ENCODE measurements around the gene KIAA1328. TPM values are rescaled to one million over a fixed set of nuclear protein-coding genes. Genes with fewer than 3 reads are reported as not detected.
A peak's percentile ranks its signal among the peaks of the same experiment; 100 is the strongest.

Gene KIAA1328
- total RNA-seq, 1 donor from 2014 or later: 11.6 TPM

DNA sequence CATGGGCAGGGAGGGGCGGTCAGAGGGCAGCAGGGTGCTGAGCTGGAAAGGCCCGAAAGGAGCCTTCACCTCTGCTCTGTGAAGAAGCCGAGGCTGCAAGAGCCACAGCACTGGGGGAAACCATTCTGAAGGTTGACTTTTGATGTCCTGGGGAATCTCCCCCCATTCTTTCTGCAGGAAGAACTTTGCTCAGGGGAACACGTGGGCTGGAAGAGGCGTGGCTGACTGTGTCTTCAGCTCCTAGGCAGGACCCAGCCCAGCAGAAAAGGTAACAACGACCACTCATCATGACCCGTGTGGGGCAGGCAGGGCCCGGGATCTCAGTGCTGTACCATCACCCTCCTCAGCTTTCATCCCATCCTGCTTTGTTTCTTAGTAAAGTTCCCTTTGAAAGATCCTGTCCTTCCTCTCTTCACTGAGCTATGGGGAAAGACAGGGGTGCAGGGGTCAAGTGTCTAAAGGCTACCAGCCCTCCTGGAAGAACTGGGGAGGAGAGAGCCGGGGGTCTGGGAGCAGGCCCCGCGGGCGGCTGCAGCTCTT, 424.0 kb downstream of the KIAA1328 start:
- no peak overlapping the region for H3K27ac Mint-ChIP-seq
- H3K4me1 Mint-ChIP-seq (ENCODE audit: unreplicated experiment): peaks cover 10% of the 10 kb centered on the region
- H3K4me3 Mint-ChIP-seq: peak overlapping the region; percentile 76
- no peaks in the 10 kb centered on the region for H3K9me3 Mint-ChIP-seq
- peaks cover 57% of the 10 kb centered on the region for H3K27me3 Mint-ChIP-seq
- TF ChIP-seq CTCF (conservative IDR thresholded peaks at IDR 0.05): no peak
- no peak for DNase-seq (ENCODE audit: extremely low spot score, unreplicated experiment)
- H3K36me3 Mint-ChIP-seq: no peaks in the 10 kb centered on the region

DNA sequence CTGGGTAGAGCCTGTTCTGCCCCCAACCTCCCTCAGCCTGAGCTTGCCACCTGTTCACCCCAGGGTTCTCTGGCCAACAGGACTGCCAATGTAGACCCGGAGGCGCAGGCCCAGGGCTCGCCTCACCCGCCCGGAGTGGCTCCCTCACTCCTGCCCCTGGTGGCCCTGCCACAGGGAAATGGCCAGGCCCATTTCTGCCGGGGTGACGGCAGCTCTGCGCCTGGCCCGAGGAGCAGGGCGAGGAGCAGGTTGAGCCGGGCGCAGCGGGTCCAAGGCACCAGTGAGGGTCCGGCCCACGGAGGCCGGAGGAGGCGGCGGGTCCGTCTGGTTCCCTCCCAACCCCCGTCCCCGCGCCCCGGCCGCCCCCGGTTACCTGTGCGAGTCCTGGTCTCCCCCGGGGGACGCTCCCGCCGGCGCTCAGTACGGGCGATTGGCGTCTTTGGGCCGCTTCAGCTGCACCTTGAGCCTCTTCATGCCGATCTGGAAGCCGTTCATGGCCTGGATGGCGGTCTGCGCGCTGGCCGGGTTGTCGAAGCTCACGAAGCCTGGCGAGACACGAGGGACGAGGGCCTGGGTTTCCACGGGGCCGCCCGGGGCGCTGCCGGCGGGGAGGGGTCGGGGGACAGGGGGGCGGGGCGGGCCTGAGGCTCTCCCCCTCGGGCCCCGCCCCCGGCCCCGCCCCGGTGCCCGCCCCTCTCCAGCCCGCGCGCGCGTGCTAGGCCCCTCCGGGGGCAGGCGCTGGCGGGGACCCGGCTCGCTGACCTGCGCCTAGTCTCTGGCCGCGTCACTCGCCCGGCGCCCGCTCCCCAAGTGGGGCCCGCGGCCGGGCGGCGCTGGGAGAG, 424.7 kb downstream of the KIAA1328 start:
- Mint-ChIP-seq H3K4me1 (ENCODE audit: unreplicated experiment) (peaks cover 10% of the 10 kb centered on the region), H3K4me3 (peak overlapping the region; percentile 80), H3K27me3 (peaks cover 62% of the 10 kb centered on the region), H3K27ac (no peak overlapping the region), H3K36me3 (no peaks in the 10 kb centered on the region), H3K9me3 (no peaks in the 10 kb centered on the region)
- no peak for DNase-seq (ENCODE audit: extremely low spot score, unreplicated experiment)
- peak; percentile 25 for TF ChIP-seq CTCF (conservative IDR thresholded peaks at IDR 0.05)

GRCh38 chr18:37254236-37254754, 425.4 kb downstream of the KIAA1328 start:
- Mint-ChIP-seq H3K4me1 (ENCODE audit: unreplicated experiment) (peaks cover 10% of the 10 kb centered on the region), H3K36me3 (no peaks in the 10 kb centered on the region), H3K27me3 (peaks cover 65% of the 10 kb centered on the region), H3K9me3 (no peaks in the 10 kb centered on the region), H3K4me3 (peak overlapping the region; percentile 81), H3K27ac (no peak overlapping the region)
- no peak for TF ChIP-seq CTCF (conservative IDR thresholded peaks at IDR 0.05)
- no peak for DNase-seq (ENCODE audit: extremely low spot score, unreplicated experiment)

DNA sequence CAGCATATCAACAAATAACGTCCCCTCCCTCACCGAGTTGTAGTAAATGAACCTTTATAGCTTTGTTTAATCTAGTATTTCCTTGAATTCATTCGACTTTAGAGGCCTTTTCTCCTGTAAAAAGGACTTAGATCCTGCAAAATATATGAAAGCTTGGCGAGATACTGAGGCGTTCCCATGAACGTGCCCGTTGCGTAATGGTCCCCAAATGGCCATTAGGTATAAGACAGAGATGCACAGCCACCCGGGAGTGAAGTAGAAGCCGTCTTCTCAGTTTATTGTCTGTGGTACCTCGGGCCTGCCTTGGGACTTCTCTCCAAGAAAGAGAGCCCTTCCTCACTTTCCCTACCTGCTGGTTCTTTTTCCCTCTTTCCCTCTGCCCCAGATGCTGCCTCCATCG, 426.0 kb downstream of the KIAA1328 start:
- H3K4me3 Mint-ChIP-seq: peak overlapping the region; percentile 81
- no peaks in the 10 kb centered on the region for H3K36me3 Mint-ChIP-seq
- DNase-seq (ENCODE audit: extremely low spot score, unreplicated experiment): no peak
- H3K4me1 Mint-ChIP-seq (ENCODE audit: unreplicated experiment): peaks cover 10% of the 10 kb centered on the region
- peaks cover 67% of the 10 kb centered on the region for H3K27me3 Mint-ChIP-seq
- peak overlapping the region; percentile 1 for H3K27ac Mint-ChIP-seq
- TF ChIP-seq CTCF (conservative IDR thresholded peaks at IDR 0.05): no peak
- no peaks in the 10 kb centered on the region for H3K9me3 Mint-ChIP-seq

DNA sequence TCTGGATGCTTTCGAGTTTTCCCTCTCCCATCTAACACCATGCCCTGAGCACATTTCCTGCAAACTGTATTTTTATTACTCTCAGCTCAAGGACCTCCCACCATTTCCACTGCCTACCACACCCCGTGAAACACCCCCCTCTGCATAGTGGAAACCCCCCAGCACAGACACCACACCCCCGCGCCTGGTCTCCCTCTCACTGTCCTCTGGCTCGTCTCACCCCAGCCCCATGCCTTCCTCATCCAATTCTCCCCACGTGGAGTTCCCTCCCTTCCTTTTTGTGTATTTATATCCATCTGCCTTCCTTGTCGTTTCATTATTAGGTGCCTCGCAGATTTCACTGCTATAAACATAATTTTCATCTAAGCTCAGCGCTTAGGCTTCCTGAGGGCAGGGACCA, 429.2 kb downstream of the KIAA1328 start:
- Mint-ChIP-seq H3K4me3 (no peak overlapping the region), H3K4me1 (ENCODE audit: unreplicated experiment) (peaks cover 10% of the 10 kb centered on the region), H3K36me3 (no peaks in the 10 kb centered on the region), H3K27ac (no peak overlapping the region), H3K27me3 (peaks cover 46% of the 10 kb centered on the region), H3K9me3 (no peaks in the 10 kb centered on the region)
- no peak for TF ChIP-seq CTCF (conservative IDR thresholded peaks at IDR 0.05)
- no peak for DNase-seq (ENCODE audit: extremely low spot score, unreplicated experiment)
